GM23338 (cell line): ENCODE data around the gene TMEM239. TPM values are rescaled to one million over a fixed set of nuclear protein-coding genes. Genes with fewer than 3 reads are reported as not detected.

Experiments used
- JUNB ChIP-seq: IDR thresholded peaks from one replicate; pipeline ENCODE4 v1.6.1; 2016; ENCODE audit warnings: antibody characterized with exemption; ENCODE audit not compliant: unreplicated experiment
- NANOG ChIP-seq: IDR thresholded peaks from 2 replicates; pipeline ENCODE4 v1.6.1; 2016; ENCODE audit warnings: antibody characterized with exemption, borderline replicate concordance
- polyA plus RNA-seq: library from polyadenylated mRNA; unstranded; fragments of >200 nt; fragmentation: Nextera tagmentation; extraction: Ambion mirVana; gene quantifications from 2 replicates; pipeline ENCODE4 v1.2.1, GENCODE V29; 2016
- total RNA-seq: library from RNA; depleted of rRNA; stranded (reverse); fragments of >200 nt; shearing (Covaris generic); gene quantifications from 2 replicates; pipeline ENCODE4 v1.2.3, GENCODE V29; 2014; rRNA removed
- TF ChIP-seq, protein P1 (sequence below): fragments of 250-450 bp; sonication (Bioruptor Pico); IDR thresholded peaks from 2 replicates; pipeline ENCODE4 v1.5.0; 2020; ENCODE audit warnings: mild to moderate bottlenecking, moderate library complexity

The TMEM239 gene
- total and polyA plus RNA-seq, 2 experiments from 2014 or later, result not detected

GRCh38 chr20:2867081-2867864, 51.1 kb downstream of the TMEM239 start (continued):
- TF ChIP-seq, protein P1, sequence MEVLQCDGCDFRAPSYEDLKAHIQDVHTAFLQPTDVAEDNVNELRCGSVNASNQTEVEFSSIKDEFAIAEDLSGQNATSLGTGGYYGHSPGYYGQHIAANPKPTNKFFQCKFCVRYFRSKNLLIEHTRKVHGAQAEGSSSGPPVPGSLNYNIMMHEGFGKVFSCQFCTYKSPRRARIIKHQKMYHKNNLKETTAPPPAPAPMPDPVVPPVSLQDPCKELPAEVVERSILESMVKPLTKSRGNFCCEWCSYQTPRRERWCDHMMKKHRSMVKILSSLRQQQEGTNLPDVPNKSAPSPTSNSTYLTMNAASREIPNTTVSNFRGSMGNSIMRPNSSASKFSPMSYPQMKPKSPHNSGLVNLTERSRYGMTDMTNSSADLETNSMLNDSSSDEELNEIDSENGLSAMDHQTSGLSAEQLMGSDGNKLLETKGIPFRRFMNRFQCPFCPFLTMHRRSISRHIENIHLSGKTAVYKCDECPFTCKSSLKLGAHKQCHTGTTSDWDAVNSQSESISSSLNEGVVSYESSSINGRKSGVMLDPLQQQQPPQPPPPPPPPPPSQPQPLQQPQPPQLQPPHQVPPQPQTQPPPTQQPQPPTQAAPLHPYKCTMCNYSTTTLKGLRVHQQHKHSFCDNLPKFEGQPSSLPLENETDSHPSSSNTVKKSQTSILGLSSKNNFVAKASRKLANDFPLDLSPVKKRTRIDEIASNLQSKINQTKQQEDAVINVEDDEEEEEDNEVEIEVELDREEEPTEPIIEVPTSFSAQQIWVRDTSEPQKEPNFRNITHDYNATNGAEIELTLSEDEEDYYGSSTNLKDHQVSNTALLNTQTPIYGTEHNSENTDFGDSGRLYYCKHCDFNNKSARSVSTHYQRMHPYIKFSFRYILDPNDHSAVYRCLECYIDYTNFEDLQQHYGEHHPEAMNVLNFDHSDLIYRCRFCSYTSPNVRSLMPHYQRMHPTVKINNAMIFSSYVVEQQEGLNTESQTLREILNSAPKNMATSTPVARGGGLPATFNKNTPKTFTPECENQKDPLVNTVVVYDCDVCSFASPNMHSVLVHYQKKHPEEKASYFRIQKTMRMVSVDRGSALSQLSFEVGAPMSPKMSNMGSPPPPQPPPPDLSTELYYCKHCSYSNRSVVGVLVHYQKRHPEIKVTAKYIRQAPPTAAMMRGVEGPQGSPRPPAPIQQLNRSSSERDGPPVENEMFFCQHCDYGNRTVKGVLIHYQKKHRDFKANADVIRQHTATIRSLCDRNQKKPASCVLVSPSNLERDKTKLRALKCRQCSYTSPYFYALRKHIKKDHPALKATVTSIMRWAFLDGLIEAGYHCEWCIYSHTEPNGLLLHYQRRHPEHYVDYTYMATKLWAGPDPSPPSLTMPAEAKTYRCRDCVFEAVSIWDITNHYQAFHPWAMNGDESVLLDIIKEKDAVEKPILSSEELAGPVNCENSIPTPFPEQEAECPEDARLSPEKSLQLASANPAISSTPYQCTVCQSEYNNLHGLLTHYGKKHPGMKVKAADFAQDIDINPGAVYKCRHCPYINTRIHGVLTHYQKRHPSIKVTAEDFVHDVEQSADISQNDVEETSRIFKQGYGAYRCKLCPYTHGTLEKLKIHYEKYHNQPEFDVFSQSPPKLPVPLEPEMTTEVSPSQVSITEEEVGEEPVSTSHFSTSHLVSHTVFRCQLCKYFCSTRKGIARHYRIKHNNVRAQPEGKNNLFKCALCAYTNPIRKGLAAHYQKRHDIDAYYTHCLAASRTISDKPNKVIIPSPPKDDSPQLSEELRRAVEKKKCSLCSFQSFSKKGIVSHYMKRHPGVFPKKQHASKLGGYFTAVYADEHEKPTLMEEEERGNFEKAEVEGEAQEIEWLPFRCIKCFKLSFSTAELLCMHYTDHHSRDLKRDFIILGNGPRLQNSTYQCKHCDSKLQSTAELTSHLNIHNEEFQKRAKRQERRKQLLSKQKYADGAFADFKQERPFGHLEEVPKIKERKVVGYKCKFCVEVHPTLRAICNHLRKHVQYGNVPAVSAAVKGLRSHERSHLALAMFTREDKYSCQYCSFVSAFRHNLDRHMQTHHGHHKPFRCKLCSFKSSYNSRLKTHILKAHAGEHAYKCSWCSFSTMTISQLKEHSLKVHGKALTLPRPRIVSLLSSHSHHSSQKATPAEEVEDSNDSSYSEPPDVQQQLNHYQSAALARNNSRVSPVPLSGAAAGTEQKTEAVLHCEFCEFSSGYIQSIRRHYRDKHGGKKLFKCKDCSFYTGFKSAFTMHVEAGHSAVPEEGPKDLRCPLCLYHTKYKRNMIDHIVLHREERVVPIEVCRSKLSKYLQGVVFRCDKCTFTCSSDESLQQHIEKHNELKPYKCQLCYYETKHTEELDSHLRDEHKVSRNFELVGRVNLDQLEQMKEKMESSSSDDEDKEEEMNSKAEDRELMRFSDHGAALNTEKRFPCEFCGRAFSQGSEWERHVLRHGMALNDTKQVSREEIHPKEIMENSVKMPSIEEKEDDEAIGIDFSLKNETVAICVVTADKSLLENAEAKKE (CRISPR knock-in tag), result no peak
- TF ChIP-seq NANOG (no peak), JUNB (no peak)

Other genes starting within 250 kb of the TMEM239 start
- 429 and 447 TPM in 2 replicates for gene NOP56, start 163.7 kb upstream of the TMEM239 start, total RNA-seq
- 569 and 576 TPM in 2 replicates for gene NOP56, start 163.7 kb upstream of the TMEM239 start, polyA plus RNA-seq
- gene IDH3B, start 152.1 kb upstream of the TMEM239 start, total RNA-seq, result 126 and 141 TPM in 2 replicates
- gene IDH3B, start 152.1 kb upstream of the TMEM239 start, polyA plus RNA-seq, result 77.7 and 87.1 TPM in 2 replicates
- 0.50 and 0.66 TPM in 2 replicates for gene EBF4, start 123.6 kb upstream of the TMEM239 start, total RNA-seq
- gene EBF4, start 123.6 kb upstream of the TMEM239 start, polyA plus RNA-seq, result 1.4 and 1.6 TPM in 2 replicates
- 21.5 and 29.3 TPM in 2 replicates for gene CPXM1, start 15.7 kb upstream of the TMEM239 start, total RNA-seq
- gene CPXM1, start 15.7 kb upstream of the TMEM239 start, polyA plus RNA-seq, result 15.3 and 17.0 TPM in 2 replicates
- gene C20orf141, start 1.4 kb upstream of the TMEM239 start, total RNA-seq, result not detected in 2 replicates
- not detected in 2 replicates for gene C20orf141, start 1.4 kb upstream of the TMEM239 start, polyA plus RNA-seq
- 8.9 and 9.9 TPM in 2 replicates for gene PCED1A, start 24.3 kb downstream of the TMEM239 start, total RNA-seq
- 5.0 and 5.3 TPM in 2 replicates for gene PCED1A, start 24.3 kb downstream of the TMEM239 start, polyA plus RNA-seq
- gene VPS16, start 24.4 kb downstream of the TMEM239 start, total RNA-seq, result 17.7 and 20.4 TPM in 2 replicates
- 11.2 and 13.5 TPM in 2 replicates for gene VPS16, start 24.4 kb downstream of the TMEM239 start, polyA plus RNA-seq
- gene PTPRA, start 57.1 kb downstream of the TMEM239 start, total RNA-seq, result 37.8 and 43.9 TPM in 2 replicates
- gene PTPRA, start 57.1 kb downstream of the TMEM239 start, polyA plus RNA-seq, result 39.3 and 46.9 TPM in 2 replicates
- not detected in 2 replicates for gene GNRH2, start 227.3 kb downstream of the TMEM239 start, total RNA-seq
- gene GNRH2, start 227.3 kb downstream of the TMEM239 start, polyA plus RNA-seq, result not detected in 2 replicates
- gene MRPS26, start 229.7 kb downstream of the TMEM239 start, total RNA-seq, result 103 and 105 TPM in 2 replicates
- gene MRPS26, start 229.7 kb downstream of the TMEM239 start, polyA plus RNA-seq, result 154 and 158 TPM in 2 replicates